Mammary epithelial cell (primary cell): ENCODE measurements around the gene TMEM87B.

Experiments
- CTCF ChIP-seq, 2 donors: IDR thresholded peaks in 1 of 2; conservative IDR thresholded peaks in 1 of 2; 2 replicates each; pipeline ENCODE4 v1.5.1; 2011 to 2012; ENCODE audit warnings: inconsistent platforms in 2 of 2, low read length in 2 of 2, mild to moderate bottlenecking in 2 of 2, control low read depth in 1 of 2, low read depth in 1 of 2; ENCODE audit not compliant: insufficient read depth in 1 of 2; ENCODE audit errors: extremely low read depth in 1 of 2
- EZH2 ChIP-seq: IDR thresholded peaks from 2 replicates; pipeline ENCODE4 v1.6.1; 2012; ENCODE audit warnings: low read length, inconsistent platforms, borderline replicate concordance

GRCh38 chr2:112147382-112148168, 92.5 kb downstream of the TMEM87B start:
- TF ChIP-seq CTCF (conservative IDR thresholded peaks at IDR 0.05 in 1 of 2, IDR thresholded peaks at IDR 0.05 in 1 of 2; ENCODE audit: extremely low read depth in 1 of 2, insufficient read depth in 1 of 2, low read depth in 1 of 2, low read length in 2 of 2) (no peak), EZH2 (no peak)
